Endothelial cell of umbilical vein (primary cell): ENCODE measurements around the gene CHST15. TPM values are rescaled to one million over a fixed set of nuclear protein-coding genes. Genes with fewer than 3 reads are reported as not detected.

Experiments
- BruUV-seq: library from RNA; stranded (reverse); fragments of 400-500 nt; replicated peaks from 2 replicates; lab custom pipeline; 2021; lab: Mats Ljungman, UMichigan
- CTCF ChIA-PET: fragments of 300-600, 350-600 bp; sonication (Branson Sonifier 250); formaldehyde crosslinking; loops from one replicate; lab custom pipeline; 2021; ENCODE audit warnings: antibody characterized with exemption, inconsistent platforms; lab: Charles Lee
- POLR2A ChIA-PET: fragments of 300-600, 350-600 bp; sonication (Branson Sonifier 250); formaldehyde crosslinking; loops from one replicate; lab custom pipeline; 2021; ENCODE audit warnings: antibody characterized with exemption, inconsistent platforms; lab: Charles Lee
- DNase-seq: peaks from one replicate; pipeline ENCODE4 v3.0.0-alpha.2; 2011; ENCODE audit warnings: low read depth, low spot score
- FAIRE-seq: peaks from 2 replicates; lab custom pipeline; 2011; peaks lifted over from hg19 to GRCh38; lab: Jason Lieb, UNC
- H2AFZ ChIP-seq: 2 replicates; pipeline ENCODE4 v1.6.0; 2012; ENCODE audit warnings: low read depth, low read length, control low read depth, inconsistent platforms
- H3K27ac ChIP-seq: 2 replicates; pipeline ENCODE4 v1.5.1; 2011; ENCODE audit warnings: low read depth, mild to moderate bottlenecking, control low read depth, low read length, moderate library complexity; ENCODE audit not compliant: insufficient read depth
- H3K27me3 ChIP-seq, 2 experiments: 2 replicates each; pipeline versions ENCODE4 v1.6.0 to v1.6.1; 2011; ENCODE audit warnings: low read length in 2 of 2, mixed read lengths in 1 of 2; ENCODE audit not compliant: control insufficient read depth in 2 of 2, insufficient read depth in 2 of 2
- H3K36me3 ChIP-seq, 2 experiments: 2 replicates in 1 of 2; 3 replicates in 1 of 2; pipeline ENCODE4 v1.5.1; 2011; ENCODE audit warnings: low read length in 2 of 2, mild to moderate bottlenecking in 1 of 2, moderate library complexity in 1 of 2; ENCODE audit not compliant: control insufficient read depth in 2 of 2, insufficient read depth in 2 of 2; ENCODE audit errors: extremely low read depth in 1 of 2
- H3K4me1 ChIP-seq: 3 replicates; pipeline ENCODE4 v1.5.1; 2011; ENCODE audit warnings: mild to moderate bottlenecking, low read length; ENCODE audit not compliant: control insufficient read depth, insufficient read depth; ENCODE audit errors: extremely low read depth
- H3K4me2 ChIP-seq: 2 replicates; pipeline ENCODE4 v1.6.1; 2011; ENCODE audit warnings: low read length, control low read depth, mixed read lengths; ENCODE audit not compliant: insufficient read depth
- H3K4me3 ChIP-seq, 3 experiments: fragments of 200-600 bp in 1 of 3; sonication (generic), shearing (Covaris generic) in 1 of 3; replicated peaks in 1 of 3; 2 replicates each; pipeline ENCODE4 v1.5.1; 2011 to 2016; ENCODE audit warnings: control low read depth in 3 of 3, low read length in 3 of 3, mild to moderate bottlenecking in 2 of 3, inconsistent platforms in 1 of 3, low read depth in 1 of 3, moderate library complexity in 1 of 3; ENCODE audit not compliant: insufficient read depth in 1 of 3
- H3K79me2 ChIP-seq: 2 replicates; pipeline ENCODE4 v1.6.0; 2012; ENCODE audit warnings: low read length, inconsistent platforms; ENCODE audit not compliant: control insufficient read depth, insufficient read depth
- H3K9ac ChIP-seq: replicated peaks from 2 replicates; pipeline ENCODE3; 2011; ENCODE audit warnings: low read length, control low read depth; ENCODE audit not compliant: insufficient read depth; ENCODE audit errors: extremely low read depth
- H3K9me1 ChIP-seq: replicated peaks from 3 replicates; pipeline ENCODE4 v1.6.0; 2011; ENCODE audit warnings: mild to moderate bottlenecking, low read length; ENCODE audit not compliant: control insufficient read depth, insufficient read depth; ENCODE audit errors: extremely low read depth
- H3K9me3 ChIP-seq: replicated peaks from 2 replicates; pipeline ENCODE4 v1.5.1; 2012; ENCODE audit warnings: low read length, inconsistent platforms; ENCODE audit not compliant: control insufficient read depth, insufficient read depth
- H4K20me1 ChIP-seq: replicated peaks from 2 replicates; pipeline ENCODE3; 2011; ENCODE audit warnings: mild to moderate bottlenecking, low read length; ENCODE audit not compliant: control insufficient read depth, insufficient read depth; ENCODE audit errors: extremely low read depth
- FOS ChIP-seq: IDR thresholded peaks from 2 replicates; pipeline ENCODE4 v1.6.1; 2011; ENCODE audit warnings: mild to moderate bottlenecking, low read length, moderate library complexity, borderline replicate concordance; ENCODE audit not compliant: insufficient read depth
- GATA2 ChIP-seq: IDR thresholded peaks from 2 replicates; pipeline ENCODE4 v1.7.0; 2011; ENCODE audit warnings: low read depth, mild to moderate bottlenecking, moderate library complexity, mixed read lengths, low read length; ENCODE audit not compliant: insufficient read length, insufficient read depth
- JUN ChIP-seq: IDR thresholded peaks from 2 replicates; pipeline ENCODE4 v1.6.1; 2011; ENCODE audit warnings: borderline replicate concordance, low read depth; ENCODE audit not compliant: insufficient read length, insufficient read depth
- MAX ChIP-seq: IDR thresholded peaks from 2 replicates; pipeline ENCODE4 v1.6.1; 2011; ENCODE audit not compliant: insufficient read depth, insufficient read length
- POLR2AphosphoS5 ChIP-seq: IDR thresholded peaks from 2 replicates; pipeline ENCODE4 v1.6.1; 2012; ENCODE audit warnings: low read depth, mild to moderate bottlenecking, control low read depth, low read length, moderate library complexity; ENCODE audit not compliant: insufficient read depth
- dilution Hi-C: fragments of 300-500 bp; cut with MboI; formaldehyde crosslinking; loops from one replicate; pipeline ENCODE4 v1.15.0; 2019; ENCODE audit warnings: low sequenced_read_pairs; ENCODE audit not compliant: extremely low pct_ligation_motif_present
- intact Hi-C: fragments of 100-400 bp; cut with micrococcal nuclease; formaldehyde crosslinking; loops from one replicate; pipeline ENCODE4 v1.10.0; 2022
- polyA plus RNA-seq, 4 experiments: library from polyadenylated mRNA; depleted of rRNA in 3 of 4; stranded (reverse) in 3 of 4; unstranded in 1 of 4; fragments of >200 nt; gene quantifications; 2 replicates each; pipeline versions ENCODE4 v1.2.1 to v1.2.3, GENCODE V29; 2011 to 2012; ENCODE audit warnings: missing spikeins in 1 of 4
- total RNA-seq: library from RNA; stranded (reverse); gene quantifications from 2 replicates; pipeline ENCODE4 v1.2.3, GENCODE V29; 2021
- TF ChIP-seq, protein P1 (sequence below), 2 donors: IDR thresholded peaks; 1 replicate in 1 of 2; 2 replicates in 1 of 2; pipeline ENCODE4 v1.5.1; 2011; ENCODE audit warnings: low read length in 2 of 2, mild to moderate bottlenecking in 2 of 2, moderate library complexity in 2 of 2, control low read depth in 1 of 2, inconsistent platforms in 1 of 2, low read depth in 1 of 2; ENCODE audit not compliant: insufficient read depth in 1 of 2; ENCODE audit errors: extremely low read depth in 1 of 2

CHST15 gene
- total and polyA plus RNA-seq, 2 donors (not counting 3 experiments of a cell fraction or from before 2014, with no cell fraction given): 23.1 to 29.2 TPM

- no peaks in the 10 kb centered on the region for H3K9me3 ChIP-seq
- H3K4me2 ChIP-seq: no peak overlapping the region
- H2AFZ ChIP-seq: no peak overlapping the region
- H3K9ac ChIP-seq: no peak overlapping the region
- no peaks in the 10 kb centered on the region for H3K79me2 ChIP-seq
- no peaks in the 10 kb centered on the region for H3K36me3 ChIP-seq
- TF ChIP-seq, protein P1, sequence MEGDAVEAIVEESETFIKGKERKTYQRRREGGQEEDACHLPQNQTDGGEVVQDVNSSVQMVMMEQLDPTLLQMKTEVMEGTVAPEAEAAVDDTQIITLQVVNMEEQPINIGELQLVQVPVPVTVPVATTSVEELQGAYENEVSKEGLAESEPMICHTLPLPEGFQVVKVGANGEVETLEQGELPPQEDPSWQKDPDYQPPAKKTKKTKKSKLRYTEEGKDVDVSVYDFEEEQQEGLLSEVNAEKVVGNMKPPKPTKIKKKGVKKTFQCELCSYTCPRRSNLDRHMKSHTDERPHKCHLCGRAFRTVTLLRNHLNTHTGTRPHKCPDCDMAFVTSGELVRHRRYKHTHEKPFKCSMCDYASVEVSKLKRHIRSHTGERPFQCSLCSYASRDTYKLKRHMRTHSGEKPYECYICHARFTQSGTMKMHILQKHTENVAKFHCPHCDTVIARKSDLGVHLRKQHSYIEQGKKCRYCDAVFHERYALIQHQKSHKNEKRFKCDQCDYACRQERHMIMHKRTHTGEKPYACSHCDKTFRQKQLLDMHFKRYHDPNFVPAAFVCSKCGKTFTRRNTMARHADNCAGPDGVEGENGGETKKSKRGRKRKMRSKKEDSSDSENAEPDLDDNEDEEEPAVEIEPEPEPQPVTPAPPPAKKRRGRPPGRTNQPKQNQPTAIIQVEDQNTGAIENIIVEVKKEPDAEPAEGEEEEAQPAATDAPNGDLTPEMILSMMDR (IDR thresholded peaks at IDR 0.05; ENCODE audit: extremely low read depth in 1 of 2, insufficient read depth in 1 of 2, low read depth in 1 of 2, low read length in 2 of 2): no peak
- TF ChIP-seq GATA2: no peak
- no peak for TF ChIP-seq POLR2AphosphoS5
- TF ChIP-seq MAX: no peak
- no peak for TF ChIP-seq JUN
- TF ChIP-seq FOS: no peak
- no TSS peak for BruUV-seq
- H3K27ac ChIP-seq: no peak overlapping the region
- H3K9me1 ChIP-seq: no peaks in the 10 kb centered on the region
- FAIRE-seq (no peak), DNase-seq (no peak)
- CTCF ChIA-PET: interaction anchor here (1.1 kb wide), 1 partner anchor 11 kb away, joined by 4 read pairs; no protein-coding TSS in a partner anchor
- H3K4me1 ChIP-seq: no peaks in the 10 kb centered on the region
- dilution Hi-C loops: no loop called here
- H3K4me3 ChIP-seq: no peak overlapping the region
- POLR2A ChIA-PET: no interaction called here
- no peaks in the 10 kb centered on the region for H4K20me1 ChIP-seq
- H3K27me3 ChIP-seq: no peaks in the 10 kb centered on the region
- intact Hi-C loops: no loop called here
These were observed 10.8 kb downstream of the CHST15 start for GRCh38 chr10:124082555-124082954.
